Lung (tissue), 12 donors: ENCODE data around the gene SLCO2A1. TPM values are rescaled to one million over a fixed set of nuclear protein-coding genes. Genes with fewer than 3 reads are reported as not detected.

Experiments used
- ATAC-seq: fragments of 200-7000 bp; cut with Tn5 transposase; one replicate; pipeline ENCODE4 v1.9.1; 2020; ENCODE audit warnings: moderate number of reproducible peaks; ENCODE audit not compliant: insufficient read depth, low FRiP score
- DNase-seq, 3 donors: peaks; one replicate each; pipeline ENCODE4 v3.0.0-alpha.2; 2013 to 2017
- H3K27ac ChIP-seq, 2 donors: one replicate each; pipeline ENCODE4 v1.5.1; 2013; ENCODE audit warnings: mild to moderate bottlenecking in 2 of 2, moderate library complexity in 2 of 2, control low read depth in 1 of 2, inconsistent platforms in 1 of 2, low read depth in 1 of 2, low read length in 1 of 2
- H3K27me3 ChIP-seq, 3 donors: one replicate each; pipeline ENCODE4 v1.5.1; 2013; ENCODE audit warnings: low read length in 2 of 3; ENCODE audit not compliant: control insufficient read depth in 3 of 3, insufficient read depth in 3 of 3
- H3K36me3 ChIP-seq, 4 donors: one replicate each; pipeline ENCODE4 v1.5.1; 2013; ENCODE audit warnings: low read length in 4 of 4, mild to moderate bottlenecking in 1 of 4, moderate library complexity in 1 of 4; ENCODE audit not compliant: control insufficient read depth in 4 of 4, insufficient read depth in 4 of 4
- H3K4me1 ChIP-seq, 5 donors: one replicate each; pipeline ENCODE4 v1.5.1; 2013; ENCODE audit warnings: low read length in 5 of 5, mild to moderate bottlenecking in 2 of 5, moderate library complexity in 1 of 5; ENCODE audit not compliant: control insufficient read depth in 5 of 5, insufficient read depth in 5 of 5
- H3K4me3 ChIP-seq: one replicate; pipeline ENCODE4 v1.5.1; 2013; ENCODE audit warnings: mild to moderate bottlenecking, control low read depth, moderate library complexity
- H3K9ac ChIP-seq, 2 donors: one replicate each; pipeline ENCODE4 v1.5.1; 2013; ENCODE audit warnings: low read length in 2 of 2, control low read depth in 1 of 2; ENCODE audit not compliant: insufficient read depth in 1 of 2
- H3K9me3 ChIP-seq, 4 donors: one replicate each; pipeline ENCODE4 v1.5.1; 2013; ENCODE audit warnings: low read length in 3 of 4, mild to moderate bottlenecking in 1 of 4, moderate library complexity in 1 of 4; ENCODE audit not compliant: control insufficient read depth in 4 of 4, insufficient read depth in 3 of 4
- CTCF ChIP-seq: IDR thresholded peaks from 2 replicates; pipeline ENCODE4 v1.5.1; 2012; ENCODE audit warnings: mild to moderate bottlenecking; ENCODE audit errors: control extremely low read depth, extremely low read depth
- WGBS, 2 donors: extraction: QIAGEN DNeasy Blood & Tissue Kit; methylation state at CpG; one replicate each; pipeline ENCODE4 v1.1.7; 2013; 5-methylcytosine and 5-hydroxymethylcytosine counted together
- polyA plus RNA-seq, 2 donors: library from polyadenylated mRNA; stranded (reverse); fragments of 200-250 nt; gene quantifications; one replicate each; pipeline ENCODE4 v1.2.1, GENCODE V29; 2013
- total RNA-seq, 2 donors: library from RNA; depleted of rRNA in 1 of 2; stranded (reverse); fragments of >200 nt in 1 of 2; gene quantifications; one replicate each; pipeline ENCODE4 v1.2.1, GENCODE V29; 2014 to 2021
- donor health status: control.
- donor health status: control.
- donor health status: Bipolar disorder and iron deficiency.
- donor health status: healthy.
- donor health status: DM: yes; HTN: yes; CAD: no.

SLCO2A1 gene
- total and polyA plus RNA-seq, 4 donors, result 27.2 to 131 (median 42.7) TPM

GRCh38 chr3:133888726-133889340, 140.9 kb downstream of the SLCO2A1 start:
- H3K9ac ChIP-seq, result no peak overlapping the region

GRCh38 chr3:133887803-133888703, 141.7 kb downstream of the SLCO2A1 start:
- Histone ChIP-seq H3K4me3 (no peak overlapping the region), H3K4me1 (peaks cover 0 to 2% (median 0%) of the 10 kb centered on the region in 5 donors), H3K9ac (no peak overlapping the region), H3K36me3 (no peaks in the 10 kb centered on the region), H3K27ac (no peak overlapping the region), H3K27me3 (no peaks in the 10 kb centered on the region), H3K9me3 (no peaks in the 10 kb centered on the region)
- DNase-seq (no peak), ATAC-seq (no peak)
- WGBS, 2 donors, result 59 to 60% methylated on average over 8 of the region's 8 CpGs
- TF ChIP-seq CTCF, result no peak

More at GRCh38 chr3:133888726-133889340, 140.9 kb downstream of the SLCO2A1 start:
- Histone ChIP-seq H3K9me3 (no peaks in the 10 kb centered on the region), H3K36me3 (no peaks in the 10 kb centered on the region), H3K27ac (no peak overlapping the region), H3K4me3 (no peak overlapping the region), H3K27me3 (no peaks in the 10 kb centered on the region), H3K4me1 (peaks cover 0 to 4% (median 0%) of the 10 kb centered on the region in 5 donors)
- DNase-seq, result no peak
- no peak for ATAC-seq
- 91 to 95% methylated on average over 9 of the region's 9 CpGs for WGBS, 2 donors
- no peak for TF ChIP-seq CTCF

- Histone ChIP-seq H3K36me3 (no peaks in the 10 kb centered on the region), H3K9me3 (no peaks in the 10 kb centered on the region), H3K27me3 (no peaks in the 10 kb centered on the region), H3K4me3 (no peak overlapping the region), H3K4me1 (no peaks in the 10 kb centered on the region), H3K9ac (no peak overlapping the region), H3K27ac (no peak overlapping the region)
- no peak for TF ChIP-seq CTCF
- 82 to 84% methylated on average over 4 of the region's 4 CpGs for WGBS, 2 donors
- ATAC-seq (no peak), DNase-seq (no peak)
Observed at GRCh38 chr3:133887074-133887802, 142.5 kb downstream of the SLCO2A1 start.
